ENCODE data around the gene CFAP45. TPM values are rescaled to one million over a fixed set of nuclear protein-coding genes. Genes with fewer than 3 reads are reported as not detected.

The CFAP45 gene
- total RNA-seq, 2 experiments from 2014 or later, result 1.3 to 1.4 TPM

DNA sequence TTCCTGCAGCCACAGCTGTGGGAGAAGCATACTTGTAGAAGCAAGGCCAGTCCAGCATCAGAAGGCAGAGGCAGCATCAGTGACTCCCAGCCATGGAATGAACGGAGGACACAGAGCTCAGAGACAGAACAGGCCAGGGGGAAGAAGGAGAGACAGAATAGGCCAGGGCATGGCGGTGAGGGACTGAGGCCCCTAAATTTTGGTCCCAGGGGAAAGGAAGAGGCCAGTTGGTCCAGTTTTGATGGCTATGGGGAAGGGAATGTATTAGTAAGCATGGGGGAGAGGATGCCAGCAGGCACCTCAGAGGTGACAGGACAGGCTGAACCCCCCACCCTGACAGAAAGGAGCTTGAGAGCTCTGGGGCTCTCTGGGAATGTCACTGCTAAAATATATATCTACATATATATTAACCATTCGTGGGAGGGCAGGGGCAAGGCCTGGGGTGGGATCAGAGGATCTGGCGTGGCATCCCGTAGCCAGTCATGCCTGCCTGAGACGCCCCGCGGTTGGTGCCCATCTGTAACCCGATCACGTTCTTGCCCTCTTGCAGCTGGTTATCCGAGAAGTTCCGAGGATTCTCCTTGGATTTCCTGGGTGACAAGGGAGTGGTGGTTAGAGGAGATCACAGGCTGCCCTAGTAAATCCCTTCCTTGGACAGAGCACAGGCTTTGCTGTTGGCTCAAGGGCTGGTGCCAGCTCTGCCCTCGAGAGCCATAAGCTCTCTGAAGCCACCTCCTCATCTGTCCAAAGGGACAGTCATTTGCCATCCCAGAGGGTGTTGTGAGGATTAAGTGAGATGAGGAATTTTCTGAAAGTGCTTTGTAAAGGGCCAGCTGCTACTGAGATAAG, 18.6 kb upstream of the CFAP45 start:
- H3K4me1 Mint-ChIP-seq (ENCODE audit: low read depth), result peaks cover 70% of the 10 kb centered on the region
- DNase-seq (no peak), ATAC-seq (no peak)
- peak overlapping the region; percentile 62 for H3K27ac Mint-ChIP-seq
- no peak overlapping the region for H3K4me3 Mint-ChIP-seq
- H3K27me3 Mint-ChIP-seq, result no peaks in the 10 kb centered on the region
- TF ChIP-seq, protein P1, sequence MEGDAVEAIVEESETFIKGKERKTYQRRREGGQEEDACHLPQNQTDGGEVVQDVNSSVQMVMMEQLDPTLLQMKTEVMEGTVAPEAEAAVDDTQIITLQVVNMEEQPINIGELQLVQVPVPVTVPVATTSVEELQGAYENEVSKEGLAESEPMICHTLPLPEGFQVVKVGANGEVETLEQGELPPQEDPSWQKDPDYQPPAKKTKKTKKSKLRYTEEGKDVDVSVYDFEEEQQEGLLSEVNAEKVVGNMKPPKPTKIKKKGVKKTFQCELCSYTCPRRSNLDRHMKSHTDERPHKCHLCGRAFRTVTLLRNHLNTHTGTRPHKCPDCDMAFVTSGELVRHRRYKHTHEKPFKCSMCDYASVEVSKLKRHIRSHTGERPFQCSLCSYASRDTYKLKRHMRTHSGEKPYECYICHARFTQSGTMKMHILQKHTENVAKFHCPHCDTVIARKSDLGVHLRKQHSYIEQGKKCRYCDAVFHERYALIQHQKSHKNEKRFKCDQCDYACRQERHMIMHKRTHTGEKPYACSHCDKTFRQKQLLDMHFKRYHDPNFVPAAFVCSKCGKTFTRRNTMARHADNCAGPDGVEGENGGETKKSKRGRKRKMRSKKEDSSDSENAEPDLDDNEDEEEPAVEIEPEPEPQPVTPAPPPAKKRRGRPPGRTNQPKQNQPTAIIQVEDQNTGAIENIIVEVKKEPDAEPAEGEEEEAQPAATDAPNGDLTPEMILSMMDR (IDR thresholded peaks at IDR 0.05), result no peak
- CTCF ChIA-PET, result interaction anchor here (0.6 to 2.3 kb wide), 2 partner anchors 89 to 427 kb away, joined by 3 to 11 read pairs; no protein-coding TSS in a partner anchor
- intact Hi-C loops (cut with micrococcal nuclease), result no loop called here
- POLR2A ChIA-PET, result no interaction called here
- H3K36me3 Mint-ChIP-seq (ENCODE audit: low read depth), result peaks cover 64% of the 10 kb centered on the region
- no peaks in the 10 kb centered on the region for H3K9me3 Mint-ChIP-seq

DNA sequence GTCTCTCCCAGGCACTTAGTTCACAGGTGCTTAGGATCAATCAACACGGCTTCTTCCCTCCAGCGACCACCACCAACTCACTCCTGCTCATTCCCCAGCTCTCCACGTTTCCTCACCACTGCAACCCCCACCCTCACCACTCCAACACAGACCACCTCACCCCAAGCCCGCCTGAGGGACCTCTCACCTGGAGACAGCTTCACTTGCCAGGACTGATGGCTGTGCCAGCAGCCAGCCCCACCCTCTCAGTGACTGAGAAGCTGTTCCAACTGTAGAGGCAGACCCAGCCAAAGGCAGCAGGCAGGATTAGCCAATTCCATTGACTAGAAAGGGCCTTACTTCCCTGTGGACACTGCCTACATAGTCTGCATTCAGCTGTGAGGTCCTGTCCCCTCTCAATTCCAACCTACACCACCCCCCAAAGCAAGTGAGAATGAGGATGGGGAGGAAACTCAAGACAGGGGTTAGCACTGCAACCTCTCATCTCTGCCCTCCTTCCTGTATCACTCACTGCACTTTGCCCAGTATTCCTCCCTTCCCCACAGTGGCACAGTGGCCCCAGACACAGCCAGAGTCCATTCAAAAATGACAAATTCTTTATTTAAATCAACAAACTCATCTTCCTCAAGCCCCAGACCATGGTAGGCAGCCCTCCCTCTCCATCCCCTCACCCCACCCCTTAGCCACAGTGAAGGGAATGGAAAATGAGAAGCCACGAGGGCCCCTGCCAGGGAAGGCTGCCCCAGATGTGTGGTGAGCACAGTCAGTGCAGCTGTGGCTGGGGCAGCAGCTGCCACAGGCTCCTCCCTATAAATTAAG, 17.8 kb upstream of the CFAP45 start:
- CTCF ChIA-PET, result interaction anchor here (0.6 to 2.3 kb wide), 2 partner anchors 90 to 428 kb away, joined by 3 to 11 read pairs; no protein-coding TSS in a partner anchor
- Mint-ChIP-seq H3K36me3 (ENCODE audit: low read depth) (peaks cover 56% of the 10 kb centered on the region), H3K27me3 (no peaks in the 10 kb centered on the region), H3K4me1 (ENCODE audit: low read depth) (peaks cover 66% of the 10 kb centered on the region), H3K27ac (peak overlapping the region; percentile 62), H3K9me3 (no peaks in the 10 kb centered on the region), H3K4me3 (no peak overlapping the region)
- POLR2A ChIA-PET, result interaction anchor here (1.5 kb wide), 1 partner anchor 98 kb away, joined by 4 read pairs; no protein-coding TSS in a partner anchor
- intact Hi-C loops (cut with micrococcal nuclease), result no loop called here
- TF ChIP-seq, protein P1 (IDR thresholded peaks at IDR 0.05), result no peak
- ATAC-seq (no peak), DNase-seq (no peak)

DNA sequence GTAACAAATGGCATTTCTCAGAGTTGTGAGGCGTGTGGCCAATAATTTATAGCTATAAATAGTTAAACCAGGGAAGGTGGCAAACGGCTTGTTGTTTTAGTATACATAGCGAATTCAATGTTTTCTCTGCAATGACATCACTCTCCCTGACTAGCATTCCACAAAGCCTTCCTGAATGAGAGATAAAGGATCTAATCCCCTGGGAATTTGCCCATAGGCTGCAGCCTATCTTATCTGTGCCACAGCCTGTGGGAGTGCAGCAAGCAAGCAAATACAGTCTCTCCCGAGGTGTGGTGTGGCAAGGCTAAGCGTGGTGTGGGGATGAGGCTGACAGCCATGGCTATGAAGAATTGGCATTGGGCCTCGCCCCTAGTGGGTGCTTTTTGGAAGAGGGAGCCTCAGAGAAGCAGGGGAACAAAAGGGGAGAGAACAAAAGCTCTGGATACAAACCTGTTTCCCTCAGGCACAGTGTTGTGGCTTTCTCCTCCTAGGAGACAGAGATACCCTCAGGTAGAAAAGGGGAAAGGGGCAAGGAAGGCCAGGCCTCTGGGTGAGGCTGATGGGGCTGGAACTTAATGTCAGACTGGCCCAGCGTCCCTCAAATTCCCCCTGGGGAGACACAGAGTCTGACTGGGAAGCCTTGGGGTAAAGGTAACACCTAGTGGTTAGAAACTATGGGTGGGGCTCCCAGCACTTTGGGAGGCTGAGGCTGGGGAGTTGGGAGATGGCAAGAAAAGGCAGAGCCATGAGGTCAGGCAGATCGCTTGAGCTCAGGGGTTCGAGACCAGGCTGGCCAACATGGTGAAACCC, 16.5 kb upstream of the CFAP45 start:
- POLR2A ChIA-PET, result interaction anchor here (1.0 to 4.2 kb wide), 6 partner anchors 7 to 106 kb away, joined by 3 to 56 read pairs (median 4); partner anchors contain the start of gene TAGLN2
- Mint-ChIP-seq H3K4me1 (ENCODE audit: low read depth) (peaks cover 66% of the 10 kb centered on the region), H3K4me3 (no peak overlapping the region), H3K27ac (peak overlapping the region; percentile 7), H3K36me3 (ENCODE audit: low read depth) (peaks cover 46% of the 10 kb centered on the region), H3K27me3 (no peaks in the 10 kb centered on the region), H3K9me3 (no peaks in the 10 kb centered on the region)
- ATAC-seq (no peak), DNase-seq (no peak)
- CTCF ChIA-PET, result interaction anchor here (0.9 to 2.6 kb wide), 2 partner anchors 7 to 91 kb away, joined by 3 to 11 read pairs; no protein-coding TSS in a partner anchor
- TF ChIP-seq, protein P1 (IDR thresholded peaks at IDR 0.05), result no peak
- intact Hi-C loops (cut with micrococcal nuclease), result no loop called here

DNA sequence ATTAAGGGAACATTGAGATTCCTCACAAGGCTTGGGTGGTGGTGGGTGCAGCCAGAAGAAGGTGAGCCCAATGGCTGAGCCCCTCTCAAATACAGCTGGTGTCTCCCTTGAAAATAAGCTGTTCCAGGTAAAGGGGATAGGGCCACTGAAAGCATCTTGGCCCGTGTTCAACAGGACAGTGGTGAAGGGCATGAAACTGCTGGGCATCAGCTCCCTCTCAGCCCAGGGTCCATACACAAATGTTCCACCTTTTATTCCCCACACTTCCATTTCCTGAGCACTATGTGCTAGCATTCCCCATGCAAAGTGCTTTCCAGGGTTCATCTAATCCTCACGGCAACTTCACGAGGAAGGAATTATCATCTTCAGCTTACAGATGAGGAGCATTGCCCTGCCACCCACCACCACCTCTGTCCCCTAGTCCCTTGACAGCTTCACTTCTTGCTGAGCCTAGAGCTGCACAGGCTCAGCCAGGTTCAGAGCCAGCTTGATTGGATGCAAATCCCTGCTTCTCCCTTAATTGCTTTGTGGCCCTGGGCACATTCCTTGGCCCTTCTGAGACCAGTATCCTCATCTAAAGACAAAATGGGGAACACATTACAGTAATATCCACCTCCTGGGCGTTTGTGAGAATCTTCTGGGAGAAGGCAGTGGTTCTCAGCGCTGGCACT, 15.7 kb upstream of the CFAP45 start:
- ChIA-PET CTCF (interaction anchor here (0.9 to 2.6 kb wide), 3 partner anchors 8 to 91 kb away, joined by 3 to 11 read pairs (median 3); partner anchors contain the start of gene IGSF9), POLR2A (interaction anchor here (1.0 to 4.2 kb wide), 6 partner anchors 8 to 105 kb away, joined by 3 to 56 read pairs (median 4); partner anchors contain the start of gene TAGLN2)
- DNase-seq (no peak), ATAC-seq (no peak)
- H3K9me3 Mint-ChIP-seq, result no peaks in the 10 kb centered on the region
- H3K36me3 Mint-ChIP-seq (ENCODE audit: low read depth), result peaks cover 41% of the 10 kb centered on the region
- H3K27me3 Mint-ChIP-seq, result no peaks in the 10 kb centered on the region
- H3K27ac Mint-ChIP-seq, result peak overlapping the region; percentile 7
- H3K4me1 Mint-ChIP-seq (ENCODE audit: low read depth), result peaks cover 66% of the 10 kb centered on the region
- TF ChIP-seq, protein P1 (IDR thresholded peaks at IDR 0.05), result no peak
- H3K4me3 Mint-ChIP-seq, result no peak overlapping the region
- intact Hi-C loops (cut with micrococcal nuclease), result no loop called here

All from activated CD8-positive, alpha-beta T cell treated with anti-CD3 and anti-CD28 coated beads for 36 hours (primary cell).